ENCODE results near the gene ACOT7.

The ACOT7 gene

DNA sequence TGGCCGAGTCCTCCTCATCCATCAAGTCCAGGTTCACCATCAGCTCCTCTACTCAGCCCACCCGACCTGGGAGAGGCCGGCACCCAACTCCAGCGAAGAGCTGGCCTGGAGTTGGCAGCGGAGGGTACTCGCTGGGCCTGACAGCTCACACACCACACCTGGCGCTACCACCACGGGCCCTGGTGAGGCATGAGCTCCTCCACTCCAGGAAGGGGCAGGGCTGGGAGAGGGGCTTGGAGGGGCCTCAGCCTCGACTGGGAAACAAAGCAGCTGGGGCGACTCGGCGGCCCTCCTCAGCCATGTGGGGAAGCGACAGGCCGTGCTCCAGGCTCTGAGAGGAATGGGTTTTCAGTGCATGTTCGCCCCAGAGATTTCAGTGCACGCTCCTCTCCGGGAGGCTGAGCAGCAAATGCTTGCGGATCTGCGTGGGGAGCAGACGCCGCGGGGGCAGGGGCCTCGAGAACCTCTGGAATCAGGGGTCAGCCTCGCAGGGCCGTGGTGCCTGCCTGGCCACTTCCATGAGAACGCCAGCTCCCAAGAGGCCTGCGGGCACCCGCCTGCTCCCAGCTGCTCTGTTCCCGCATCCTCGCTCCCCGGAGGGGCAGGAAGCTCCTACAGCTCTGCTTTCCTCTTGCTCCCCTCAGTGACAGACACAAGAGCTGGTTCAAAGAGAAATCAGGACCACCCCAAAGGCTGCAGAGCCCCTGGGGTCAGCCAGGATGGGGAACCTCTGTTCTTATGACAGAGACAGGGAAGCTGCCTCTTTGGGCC, 113.8 kb downstream of the ACOT7 start:
- no peak for DNase-seq (ENCODE audit: low read depth, low spot score)
- no peak overlapping the region for H3K4me3 ChIP-seq (ENCODE audit: low read length)

- H3K4me3 ChIP-seq (ENCODE audit: low read length): no peak overlapping the region
- DNase-seq (ENCODE audit: low read depth, low spot score): no peak
Observed at GRCh38 chr1:6279066-6279465, 114.5 kb downstream of the ACOT7 start.

DNA sequence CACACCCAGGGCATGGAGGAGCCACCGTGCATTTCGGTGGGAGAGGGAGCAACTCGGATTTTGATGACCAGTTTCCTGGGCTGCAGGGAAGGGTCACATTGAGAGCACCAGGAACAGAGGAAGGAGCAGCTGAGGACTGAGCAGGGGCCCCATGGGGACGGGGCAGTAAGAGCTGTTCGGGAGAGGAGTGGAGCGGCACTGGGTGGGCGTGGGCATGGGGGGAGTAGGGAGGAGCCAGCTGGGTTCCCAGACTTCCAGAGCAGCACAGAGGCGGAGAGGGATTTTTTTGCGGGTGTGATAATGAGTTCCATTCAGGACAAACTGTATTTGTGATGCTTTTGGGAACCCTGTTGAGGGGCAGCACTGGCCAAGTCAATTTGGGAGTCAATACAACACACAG, 115.3 kb downstream of the ACOT7 start:
- DNase-seq (ENCODE audit: low read depth, low spot score): no peak
- no peak overlapping the region for H3K4me3 ChIP-seq (ENCODE audit: low read length)

- no peak for DNase-seq (ENCODE audit: low read depth, low spot score)
- no peak overlapping the region for H3K4me3 ChIP-seq (ENCODE audit: low read length)
Observed at GRCh38 chr1:6276811-6277555, 116.6 kb downstream of the ACOT7 start.

DNA sequence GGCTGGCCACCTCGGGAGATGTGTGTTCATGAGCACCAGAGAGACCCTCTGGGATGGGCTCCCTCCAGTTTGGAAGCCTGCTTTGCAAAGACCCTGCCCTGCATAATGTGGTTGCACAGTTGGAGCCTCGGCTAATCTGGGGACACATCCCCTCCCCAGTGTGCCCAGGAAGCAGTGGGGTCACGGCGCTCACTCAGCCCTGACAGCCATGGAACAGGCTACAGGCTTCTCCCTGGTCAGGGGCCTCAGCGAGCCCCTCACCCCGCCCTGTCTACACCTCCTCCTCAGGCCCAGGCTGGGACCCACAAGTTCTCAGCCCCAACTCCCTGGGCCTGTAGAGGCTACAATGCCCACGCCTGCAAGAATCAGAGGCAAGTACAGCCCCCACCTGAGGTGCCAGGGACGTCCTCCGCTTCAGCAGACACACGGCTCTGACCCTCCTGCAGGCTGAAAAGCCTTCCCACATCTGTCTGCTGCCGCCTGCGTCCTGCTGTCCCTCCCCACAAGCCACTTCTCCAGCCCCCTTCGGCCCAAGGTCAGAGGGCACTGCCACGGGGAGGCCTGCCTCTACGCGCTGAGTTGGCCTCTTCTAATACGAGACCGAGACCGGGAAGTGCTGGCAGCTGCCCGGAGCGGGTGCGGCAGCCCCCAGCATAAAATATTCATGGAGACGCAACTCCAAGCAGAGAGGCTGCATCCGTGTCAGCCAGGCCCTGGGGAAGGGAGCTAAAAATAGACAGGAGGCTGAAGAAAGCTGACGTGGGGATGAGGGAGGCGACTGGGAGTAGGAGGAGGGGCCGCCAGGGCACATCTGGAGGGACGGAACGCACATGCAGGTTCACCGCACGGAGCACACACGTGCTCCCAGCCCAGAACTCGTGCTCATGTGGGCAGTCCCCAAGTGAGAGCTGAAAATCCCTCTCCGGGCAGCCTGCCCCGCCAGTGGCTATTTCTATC, 117.5 kb downstream of the ACOT7 start:
- DNase-seq (ENCODE audit: low read depth, low spot score): no peak
- no peak overlapping the region for H3K4me3 ChIP-seq (ENCODE audit: low read length)

DNA sequence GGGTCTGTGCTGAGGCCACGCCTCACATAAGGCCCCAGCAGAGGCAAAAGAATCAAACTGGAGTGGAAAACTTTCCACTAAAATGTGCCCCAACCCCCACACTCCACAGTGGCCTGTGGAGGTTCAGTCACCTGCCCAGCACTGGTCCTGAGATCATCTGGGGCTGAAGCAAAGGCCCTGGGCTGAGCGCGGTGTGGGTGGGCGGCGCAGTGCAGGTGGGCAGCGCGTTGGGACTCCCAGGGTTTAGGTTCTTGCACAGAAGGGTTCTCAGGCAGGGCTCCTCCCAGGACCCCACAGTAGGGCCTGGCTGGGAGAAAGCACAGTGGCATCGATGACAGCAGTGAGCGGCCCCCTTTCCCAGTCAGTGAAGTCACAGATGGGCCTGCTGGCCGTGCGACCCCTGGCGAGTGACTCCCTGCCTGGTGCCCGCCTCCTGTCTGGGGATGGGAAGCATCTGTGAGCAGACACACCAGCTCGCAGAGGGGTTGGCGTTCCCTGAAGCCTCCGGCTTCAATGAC, 118.9 kb downstream of the ACOT7 start:
- no peak overlapping the region for H3K4me3 ChIP-seq (ENCODE audit: low read length)
- DNase-seq (ENCODE audit: low read depth, low spot score): no peak

GRCh38 chr1:6274102-6274501, 119.5 kb downstream of the ACOT7 start:
- DNase-seq (ENCODE audit: low read depth, low spot score): no peak
- H3K4me3 ChIP-seq (ENCODE audit: low read length): no peak overlapping the region

DNA sequence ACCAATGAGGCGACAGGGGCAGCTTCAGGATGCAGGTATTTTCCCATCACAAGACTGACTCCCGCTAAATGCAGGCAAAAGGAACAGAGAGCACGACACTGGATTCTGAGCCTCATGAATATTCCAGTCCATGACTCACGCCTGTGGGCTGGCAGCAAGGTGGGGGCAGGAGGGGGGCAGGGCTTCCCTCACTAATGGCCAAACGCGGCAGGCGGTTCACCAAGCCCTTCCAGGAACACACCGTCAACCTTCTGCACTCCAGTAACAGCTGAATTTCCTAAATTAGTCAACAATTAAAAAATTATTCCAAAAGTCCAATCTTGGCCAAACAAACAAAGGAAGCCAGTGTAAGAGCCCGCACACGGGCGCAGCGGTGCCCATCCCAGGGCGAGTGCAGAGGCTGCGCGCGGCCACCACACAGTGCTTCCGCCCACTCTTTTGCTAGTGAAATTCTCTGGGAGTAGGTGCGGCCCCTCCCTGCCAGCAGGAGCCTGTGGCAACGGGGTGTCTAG, 120.1 kb downstream of the ACOT7 start:
- DNase-seq (ENCODE audit: low read depth, low spot score): no peak
- no peak overlapping the region for H3K4me3 ChIP-seq (ENCODE audit: low read length)

GRCh38 chr1:6272868-6273267, 120.7 kb downstream of the ACOT7 start:
- no peak for DNase-seq (ENCODE audit: low read depth, low spot score)
- H3K4me3 ChIP-seq (ENCODE audit: low read length): no peak overlapping the region

DNA sequence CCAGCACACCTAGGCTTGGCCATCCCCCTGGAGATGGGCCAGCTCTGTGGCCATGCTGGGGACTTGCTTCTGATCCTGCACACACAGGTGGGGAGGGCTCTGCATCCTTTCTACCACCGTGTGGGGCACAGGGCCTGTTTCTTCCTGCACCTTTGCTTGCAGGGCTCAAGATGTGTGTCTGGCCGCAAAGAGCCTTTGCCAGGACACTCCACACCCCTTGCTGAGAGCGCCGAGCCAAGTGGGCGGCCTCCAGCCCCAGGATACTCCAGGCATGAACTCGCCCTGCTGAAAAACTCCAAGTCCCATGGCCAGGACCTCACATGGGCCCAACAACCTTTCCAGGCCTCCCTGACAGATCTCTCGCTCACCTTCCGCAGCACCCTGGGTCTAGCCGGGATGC, 121.1 kb downstream of the ACOT7 start:
- no peak for DNase-seq (ENCODE audit: low read depth, low spot score)
- H3K4me3 ChIP-seq (ENCODE audit: low read length): no peak overlapping the region

- no peak overlapping the region for H3K4me3 ChIP-seq (ENCODE audit: low read length)
- no peak for DNase-seq (ENCODE audit: low read depth, low spot score)
Observed at GRCh38 chr1:6271554-6271953, 122.0 kb downstream of the ACOT7 start.

GRCh38 chr1:6271006-6271405, 122.6 kb downstream of the ACOT7 start:
- DNase-seq (ENCODE audit: low read depth, low spot score): no peak
- H3K4me3 ChIP-seq (ENCODE audit: low read length): no peak overlapping the region

GRCh38 chr1:6270401-6270800, 123.2 kb downstream of the ACOT7 start:
- no peak overlapping the region for H3K4me3 ChIP-seq (ENCODE audit: low read length)

DNA sequence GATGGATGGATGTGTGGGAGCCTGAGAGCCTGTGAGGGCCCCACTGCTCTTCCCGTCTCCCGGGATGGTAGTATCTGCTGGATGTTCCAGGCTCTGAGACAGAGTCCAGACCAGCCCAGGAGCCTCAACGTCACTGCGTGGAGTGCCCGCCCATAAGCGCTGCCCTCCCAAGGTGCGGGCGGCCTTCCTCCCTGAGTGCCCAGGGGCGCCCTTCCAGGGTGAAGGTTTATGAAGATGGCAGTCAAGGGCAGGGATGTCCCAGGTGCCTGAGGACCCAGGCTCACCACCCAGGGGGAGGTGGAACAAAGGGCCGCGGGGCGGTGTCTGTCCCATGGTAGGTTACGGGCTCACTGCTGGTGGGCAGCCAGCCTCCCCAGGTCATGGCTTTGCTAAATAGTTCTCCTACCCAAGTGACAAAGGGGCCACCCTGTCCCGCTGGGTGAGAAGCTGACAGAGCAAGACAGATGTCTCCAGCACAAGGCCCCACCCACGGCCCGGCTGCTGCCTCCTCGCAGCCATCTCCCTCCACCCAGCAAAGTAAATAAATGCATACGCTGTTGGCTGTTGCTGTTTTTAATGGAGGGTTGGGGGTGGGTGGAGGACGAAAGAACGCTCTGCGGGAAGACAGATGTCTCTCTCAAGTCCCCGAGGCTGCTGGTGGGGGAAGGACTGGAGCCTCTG, 123.7 kb downstream of the ACOT7 start:
- DNase-seq (ENCODE audit: low read depth, low spot score): no peak

More at GRCh38 chr1:6270401-6270800, 123.2 kb downstream of the ACOT7 start:
- no peak for DNase-seq (ENCODE audit: low read depth, low spot score)

DNA sequence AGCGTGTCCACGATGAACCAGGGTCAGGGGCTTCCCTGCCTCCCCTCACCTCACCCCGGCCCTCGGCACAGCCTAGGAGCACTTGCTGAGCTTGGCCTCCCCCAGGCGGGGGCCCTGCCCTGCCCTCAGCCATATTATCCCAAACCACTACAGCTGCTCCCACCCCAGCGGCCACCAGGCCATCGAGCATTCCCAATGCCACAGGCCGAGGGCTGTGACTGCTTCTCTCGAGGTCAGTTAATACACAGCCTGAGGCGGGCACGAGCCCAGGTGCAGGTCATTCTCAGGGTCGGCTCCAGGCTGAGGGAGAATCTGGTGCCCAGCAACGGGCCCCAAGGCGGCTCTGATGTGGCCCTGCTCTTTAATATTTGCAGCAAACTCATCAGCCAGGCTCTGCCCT, 124.3 kb downstream of the ACOT7 start:
- DNase-seq (ENCODE audit: low read depth, low spot score): no peak

More for the DNA sequence above, 123.7 kb downstream of the ACOT7 start:
- no peak overlapping the region for H3K4me3 ChIP-seq (ENCODE audit: low read length)

GRCh38 chr1:6268415-6268814, 125.2 kb downstream of the ACOT7 start:
- no peak overlapping the region for H3K4me3 ChIP-seq (ENCODE audit: low read length)
- no peak for DNase-seq (ENCODE audit: low read depth, low spot score)

More for the DNA sequence above, 124.3 kb downstream of the ACOT7 start:
- no peak overlapping the region for H3K4me3 ChIP-seq (ENCODE audit: low read length)

- no peak for DNase-seq (ENCODE audit: low read depth, low spot score)
- H3K4me3 ChIP-seq (ENCODE audit: low read length): no peak overlapping the region
Observed at GRCh38 chr1:6267686-6268322, 125.8 kb downstream of the ACOT7 start.

GRCh38 chr1:6266641-6267040, 126.9 kb downstream of the ACOT7 start:
- DNase-seq (ENCODE audit: low read depth, low spot score): no peak
- H3K4me3 ChIP-seq (ENCODE audit: low read length): no peak overlapping the region
